Measurements from ENCODE around the gene PRKAG2.

PRKAG2 gene

DNA sequence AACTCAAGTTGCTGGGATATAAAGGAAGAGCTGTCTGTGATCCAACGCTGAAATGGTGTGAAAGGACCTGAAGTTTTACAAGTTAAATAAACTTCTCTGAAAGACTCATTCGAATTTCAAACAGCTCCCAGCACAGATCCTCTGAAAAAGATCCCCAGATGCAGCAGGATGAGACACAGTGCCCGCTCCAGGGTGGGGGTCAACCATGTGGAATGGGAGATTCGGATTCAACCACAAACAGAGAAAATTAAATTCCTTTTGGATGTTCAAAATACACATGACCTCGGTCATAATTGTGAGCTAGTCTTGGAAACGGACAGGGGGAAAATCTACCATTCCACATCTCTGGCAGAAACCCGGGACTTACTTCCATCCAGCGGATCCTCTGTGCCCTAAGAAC is 119.6 kb downstream of the PRKAG2 start:
- TF ChIP-seq, protein P1, sequence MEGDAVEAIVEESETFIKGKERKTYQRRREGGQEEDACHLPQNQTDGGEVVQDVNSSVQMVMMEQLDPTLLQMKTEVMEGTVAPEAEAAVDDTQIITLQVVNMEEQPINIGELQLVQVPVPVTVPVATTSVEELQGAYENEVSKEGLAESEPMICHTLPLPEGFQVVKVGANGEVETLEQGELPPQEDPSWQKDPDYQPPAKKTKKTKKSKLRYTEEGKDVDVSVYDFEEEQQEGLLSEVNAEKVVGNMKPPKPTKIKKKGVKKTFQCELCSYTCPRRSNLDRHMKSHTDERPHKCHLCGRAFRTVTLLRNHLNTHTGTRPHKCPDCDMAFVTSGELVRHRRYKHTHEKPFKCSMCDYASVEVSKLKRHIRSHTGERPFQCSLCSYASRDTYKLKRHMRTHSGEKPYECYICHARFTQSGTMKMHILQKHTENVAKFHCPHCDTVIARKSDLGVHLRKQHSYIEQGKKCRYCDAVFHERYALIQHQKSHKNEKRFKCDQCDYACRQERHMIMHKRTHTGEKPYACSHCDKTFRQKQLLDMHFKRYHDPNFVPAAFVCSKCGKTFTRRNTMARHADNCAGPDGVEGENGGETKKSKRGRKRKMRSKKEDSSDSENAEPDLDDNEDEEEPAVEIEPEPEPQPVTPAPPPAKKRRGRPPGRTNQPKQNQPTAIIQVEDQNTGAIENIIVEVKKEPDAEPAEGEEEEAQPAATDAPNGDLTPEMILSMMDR (IDR thresholded peaks at IDR 0.05; ENCODE audit: low read depth, low read length), result no peak
- TF ChIP-seq POLR2A (IDR thresholded peaks at IDR 0.05; ENCODE audit: extremely low read depth, insufficient read length) (no peak), MYC (IDR thresholded peaks at IDR 0.05; ENCODE audit: low read depth, low read length) (no peak)
- TF ChIP-seq, protein P2, sequence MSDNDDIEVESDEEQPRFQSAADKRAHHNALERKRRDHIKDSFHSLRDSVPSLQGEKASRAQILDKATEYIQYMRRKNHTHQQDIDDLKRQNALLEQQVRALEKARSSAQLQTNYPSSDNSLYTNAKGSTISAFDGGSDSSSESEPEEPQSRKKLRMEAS (IDR thresholded peaks at IDR 0.05; ENCODE audit: low read depth, low read length), result no peak
- no peak for DNase-seq (ENCODE audit: low read depth)
- H3K4me3 ChIP-seq (ENCODE audit: low read depth, low read length), result no peak overlapping the region

DNA sequence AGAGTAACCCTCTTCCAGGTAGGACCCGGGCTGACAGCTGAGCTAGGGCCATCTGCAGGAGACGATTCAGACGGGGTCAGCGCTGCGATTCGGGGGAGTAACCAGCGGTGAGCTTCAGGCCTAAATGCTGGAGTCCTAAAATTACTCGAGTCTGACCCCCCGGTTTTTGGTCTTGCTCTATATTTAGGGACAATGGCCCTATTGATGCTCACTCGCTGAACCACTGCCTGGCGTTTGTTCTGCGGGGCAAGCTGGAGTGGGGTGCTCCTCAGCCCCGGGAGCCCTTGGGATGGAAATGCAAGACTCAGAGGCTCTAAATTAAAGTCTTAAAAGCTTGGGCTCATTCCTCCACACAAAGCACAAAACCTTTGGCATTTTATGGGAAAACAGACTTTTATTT is 120.0 kb downstream of the PRKAG2 start:
- DNase-seq (ENCODE audit: low read depth), result no peak
- H3K4me3 ChIP-seq (ENCODE audit: low read depth, low read length), result no peak overlapping the region
- TF ChIP-seq, protein P2 (IDR thresholded peaks at IDR 0.05; ENCODE audit: low read depth, low read length), result no peak
- TF ChIP-seq MYC (IDR thresholded peaks at IDR 0.05; ENCODE audit: low read depth, low read length), result no peak
- no peak for TF ChIP-seq POLR2A (IDR thresholded peaks at IDR 0.05; ENCODE audit: extremely low read depth, insufficient read length)
- TF ChIP-seq, protein P1 (IDR thresholded peaks at IDR 0.05; ENCODE audit: low read depth, low read length), result no peak

DNA sequence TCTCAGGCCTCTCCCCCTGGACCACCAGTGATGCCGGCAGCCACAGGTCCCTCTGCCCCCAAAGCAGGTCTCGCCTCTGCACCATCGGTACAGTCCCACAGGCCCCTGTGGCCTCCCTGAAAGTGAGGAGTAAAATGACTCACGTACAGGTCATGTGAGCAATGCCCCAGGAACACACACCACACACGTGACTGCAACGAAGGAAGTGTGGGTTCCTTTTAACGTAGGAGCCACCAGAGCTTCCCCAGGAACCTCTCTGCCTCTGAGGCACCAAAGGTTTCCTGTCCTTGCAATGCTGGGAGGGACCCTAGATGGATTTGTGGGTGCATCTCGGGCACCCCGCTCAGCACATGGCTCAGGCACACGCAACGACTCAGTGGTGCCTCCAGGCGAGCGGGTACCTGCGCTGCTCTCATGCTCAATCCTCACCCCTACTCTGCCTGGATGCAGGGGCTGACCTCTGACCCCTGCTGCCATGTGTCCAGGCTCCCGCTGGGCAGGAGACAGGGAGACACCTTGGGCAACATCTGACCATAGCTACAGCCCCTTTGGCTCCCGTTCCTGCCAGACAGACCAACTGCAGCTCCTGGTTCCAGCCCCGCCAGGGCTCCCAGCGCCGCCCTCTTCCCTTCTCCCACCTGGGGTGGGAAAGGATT is 120.7 kb downstream of the PRKAG2 start:
- TF ChIP-seq POLR2A (IDR thresholded peaks at IDR 0.05; ENCODE audit: extremely low read depth, insufficient read length), result no peak
- TF ChIP-seq, protein P2 (IDR thresholded peaks at IDR 0.05; ENCODE audit: low read depth, low read length), result peak; percentile 96
- peak; percentile 74 for DNase-seq (ENCODE audit: low read depth)
- no peak overlapping the region for H3K4me3 ChIP-seq (ENCODE audit: low read depth, low read length)

DNA sequence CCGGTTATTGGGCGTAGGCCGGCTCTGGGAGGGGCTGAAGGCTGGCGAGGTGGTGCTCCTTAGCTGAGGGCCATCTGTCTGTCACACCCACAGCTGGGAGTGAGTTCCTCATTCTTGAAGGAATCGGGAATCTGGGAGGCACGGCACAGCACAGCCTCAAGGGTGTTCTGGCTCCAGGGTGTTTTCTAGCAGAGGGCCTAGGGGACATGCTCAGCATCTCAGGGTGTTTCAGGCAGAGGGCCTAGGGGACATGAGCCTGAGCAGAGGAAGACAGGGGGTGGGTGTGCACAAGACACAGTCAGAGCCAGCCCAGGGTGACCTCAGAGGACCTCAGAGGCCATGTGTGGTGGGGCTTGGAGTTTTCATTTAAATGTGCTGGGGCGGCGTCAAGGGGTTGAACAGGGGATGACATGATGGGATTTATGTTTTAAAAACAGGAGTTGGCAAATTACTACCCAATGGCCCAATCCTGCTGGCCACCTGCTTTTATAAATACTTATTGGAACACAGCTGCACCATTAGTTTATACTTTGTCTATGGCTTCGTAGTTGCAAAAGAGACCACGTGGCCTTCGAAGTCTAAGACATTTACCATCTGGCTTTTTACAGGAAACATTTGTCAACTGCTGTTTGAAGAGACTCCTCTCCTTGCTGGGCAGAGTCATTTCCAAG is 121.6 kb downstream of the PRKAG2 start:
- TF ChIP-seq POLR2A (IDR thresholded peaks at IDR 0.05; ENCODE audit: extremely low read depth, insufficient read length) (no peak), MYC (IDR thresholded peaks at IDR 0.05; ENCODE audit: low read depth, low read length) (0 out of 2 replicates have a peak, but pooled peaks have one; percentile 13)
- TF ChIP-seq, protein P2 (IDR thresholded peaks at IDR 0.05; ENCODE audit: low read depth, low read length), result peak; percentile 84
- TF ChIP-seq, protein P1 (IDR thresholded peaks at IDR 0.05; ENCODE audit: low read depth, low read length), result no peak
- H3K4me3 ChIP-seq (ENCODE audit: low read depth, low read length), result no peak overlapping the region
- DNase-seq (ENCODE audit: low read depth), result peak; percentile 44

DNA sequence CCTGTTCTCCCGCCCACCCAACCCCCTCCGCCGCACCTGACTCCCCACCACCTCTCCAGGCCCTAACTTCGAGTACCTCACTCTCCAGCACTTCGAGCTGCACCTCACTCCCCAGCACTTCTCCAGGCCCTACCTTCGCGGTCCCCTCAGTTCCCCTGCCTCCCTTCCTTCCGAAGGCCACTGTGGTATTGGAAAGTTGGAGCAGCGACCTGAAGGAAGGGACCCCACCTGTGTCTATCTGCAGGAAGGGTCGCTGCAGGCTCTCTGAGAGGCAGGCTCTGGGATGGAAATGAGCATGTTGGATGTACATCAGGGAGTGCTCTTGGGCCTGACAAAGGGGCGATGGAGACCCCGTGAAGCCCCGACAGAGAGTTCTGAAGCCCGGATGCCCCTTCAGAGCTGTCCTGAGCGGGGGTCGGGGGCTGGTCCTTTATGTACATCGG is 122.2 kb downstream of the PRKAG2 start:
- no peak overlapping the region for H3K4me3 ChIP-seq (ENCODE audit: low read depth, low read length)
- no peak for DNase-seq (ENCODE audit: low read depth)
- TF ChIP-seq, protein P2 (IDR thresholded peaks at IDR 0.05; ENCODE audit: low read depth, low read length), result no peak
- TF ChIP-seq, protein P1 (IDR thresholded peaks at IDR 0.05; ENCODE audit: low read depth, low read length), result no peak
- no peak for TF ChIP-seq MYC (IDR thresholded peaks at IDR 0.05; ENCODE audit: low read depth, low read length)

DNA sequence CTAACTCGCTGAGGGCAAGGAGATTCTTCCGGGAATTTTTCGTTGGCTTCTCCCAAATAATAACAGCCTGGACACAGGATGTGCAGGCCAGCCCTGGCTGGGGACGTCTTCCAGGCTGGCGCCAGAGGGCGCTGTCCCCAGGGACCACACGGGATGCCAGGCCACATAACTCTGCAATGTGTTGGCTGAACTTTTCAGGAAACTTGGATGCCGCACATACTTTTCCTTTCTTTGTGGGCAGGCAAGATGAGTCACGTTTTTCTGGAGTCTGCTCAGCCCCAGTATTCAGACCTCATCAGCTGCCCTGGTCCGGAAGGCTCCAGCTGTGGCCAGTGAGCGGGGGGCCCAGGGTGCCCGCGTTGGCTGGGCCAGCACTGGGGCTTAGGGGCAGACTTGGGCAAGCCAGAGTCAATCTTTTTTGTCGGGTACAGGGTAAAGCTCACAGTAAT is 122.7 kb downstream of the PRKAG2 start:
- peak; percentile 85 for DNase-seq (ENCODE audit: low read depth)
- TF ChIP-seq, protein P1 (IDR thresholded peaks at IDR 0.05; ENCODE audit: low read depth, low read length), result peak; percentile 99
- TF ChIP-seq POLR2A (IDR thresholded peaks at IDR 0.05; ENCODE audit: extremely low read depth, insufficient read length), result no peak
- no peak for TF ChIP-seq MYC (IDR thresholded peaks at IDR 0.05; ENCODE audit: low read depth, low read length)
- no peak overlapping the region for H3K4me3 ChIP-seq (ENCODE audit: low read depth, low read length)

Measured in NB4 (cell line).